Effector CD4-positive, alpha-beta T cell (primary cell): ENCODE results near the gene C12orf57.
"Not testable (repeated sequence)": the region's sequence is repeated elsewhere in the genome, so short reads cannot be mapped to it uniquely, and the experiment has no call there.

Experiments
- DNase-seq: peaks from one replicate; pipeline ENCODE4 v3.0.0-alpha.2; 2020
- total RNA-seq: gene quantifications from one replicate; lab custom pipeline; 2026; lab: John Stamatoyannopoulos, UW

Gene C12orf57, protein sequence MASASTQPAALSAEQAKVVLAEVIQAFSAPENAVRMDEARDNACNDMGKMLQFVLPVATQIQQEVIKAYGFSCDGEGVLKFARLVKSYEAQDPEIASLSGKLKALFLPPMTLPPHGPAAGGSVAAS
- 115 reads per million, percentile 85 among the genes with 10 or more reads in this experiment for total RNA-seq

DNA sequence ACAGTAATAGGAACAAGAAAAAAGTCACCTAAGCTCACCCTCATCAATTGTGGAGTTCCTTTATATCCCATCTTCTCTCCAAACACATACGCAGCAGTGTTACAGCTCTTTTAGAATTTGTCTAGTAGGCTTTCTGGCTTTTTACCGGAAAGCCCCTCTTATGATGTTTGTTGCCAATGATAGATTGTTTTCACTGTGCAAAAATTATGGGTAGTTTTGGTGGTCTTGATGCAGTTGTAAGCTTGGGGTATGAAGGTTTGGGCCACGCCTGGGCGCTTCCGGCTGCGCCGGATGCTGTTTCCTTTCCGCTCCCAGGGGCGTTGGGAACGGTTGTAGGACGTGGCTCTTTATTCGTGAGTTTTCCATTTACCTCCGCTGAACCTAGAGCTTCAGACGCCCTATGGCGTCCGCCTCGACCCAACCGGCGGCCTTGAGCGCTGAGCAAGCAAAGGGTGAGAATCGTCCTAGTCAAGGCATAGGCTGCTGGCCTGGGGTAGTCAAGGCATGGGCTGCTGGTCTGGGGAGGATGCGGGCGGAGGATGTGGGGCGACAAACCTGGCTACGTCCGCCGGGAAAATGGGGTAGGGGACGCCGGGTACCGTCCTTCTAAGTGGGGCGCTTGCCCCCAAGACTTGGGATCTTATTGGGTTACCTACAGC lies at the start of gene C12orf57, which contains the start of gene RNU7-1:
Gene C12orf57, plus strand, starts transcription at position 301 of the 659 bp plus-strand sequence. Its CDS starts 100 bp downstream, at position 401.
Gene RNU7-1, plus strand, starts transcription at position 95 of the 659 bp plus-strand sequence.
- DNase-seq = peak; percentile 56

DNA sequence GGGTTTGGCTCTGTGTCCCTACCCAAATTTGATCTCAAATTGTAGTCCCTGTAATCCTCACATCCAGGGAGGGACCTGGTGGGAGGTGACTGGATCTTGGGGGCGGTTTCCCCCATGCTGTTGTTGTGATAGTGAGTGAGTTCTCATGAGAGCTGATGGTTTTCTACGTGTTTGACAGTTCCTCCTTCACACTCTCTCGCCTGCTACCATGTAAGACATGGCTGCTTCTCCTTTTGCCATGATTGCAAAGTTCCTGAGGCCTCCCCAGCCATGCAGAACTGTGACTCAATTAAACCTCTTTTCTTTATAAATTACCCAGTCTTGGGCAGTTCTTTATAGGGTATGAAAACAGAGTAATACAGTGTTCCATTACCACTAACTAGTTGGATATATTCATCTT lies 49.5 kb upstream of the C12orf57 start:
- DNase-seq = no peak

DNA sequence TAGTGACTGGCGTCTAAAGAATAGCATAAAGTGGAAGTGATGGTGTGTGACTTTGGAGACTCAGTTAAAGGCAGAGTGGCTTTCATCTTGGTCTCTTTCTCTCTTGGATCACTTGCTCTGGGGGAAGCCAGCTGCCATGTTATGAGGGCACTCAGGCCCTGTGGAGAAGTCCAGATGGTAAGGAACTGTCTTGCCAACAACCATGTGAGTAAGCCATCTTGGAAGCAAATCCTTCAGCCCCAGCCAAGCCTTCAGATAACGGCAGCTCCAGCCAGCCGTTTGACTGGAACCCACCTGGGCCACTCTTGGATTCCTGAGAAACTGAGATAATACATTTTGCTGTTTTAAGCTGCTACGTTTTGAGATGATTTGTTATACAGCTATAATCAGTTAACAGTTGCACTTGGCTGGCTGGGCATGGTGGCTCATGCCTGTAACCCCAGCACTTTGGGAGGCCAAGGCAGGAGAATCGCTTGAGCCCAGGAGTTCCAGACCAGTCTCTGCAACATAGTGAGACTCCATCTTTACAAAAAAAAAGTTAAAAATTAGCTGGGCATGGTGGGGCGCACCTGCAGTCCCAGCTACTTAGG lies 46.9 kb upstream of the C12orf57 start:
- DNase-seq = no peak

DNA sequence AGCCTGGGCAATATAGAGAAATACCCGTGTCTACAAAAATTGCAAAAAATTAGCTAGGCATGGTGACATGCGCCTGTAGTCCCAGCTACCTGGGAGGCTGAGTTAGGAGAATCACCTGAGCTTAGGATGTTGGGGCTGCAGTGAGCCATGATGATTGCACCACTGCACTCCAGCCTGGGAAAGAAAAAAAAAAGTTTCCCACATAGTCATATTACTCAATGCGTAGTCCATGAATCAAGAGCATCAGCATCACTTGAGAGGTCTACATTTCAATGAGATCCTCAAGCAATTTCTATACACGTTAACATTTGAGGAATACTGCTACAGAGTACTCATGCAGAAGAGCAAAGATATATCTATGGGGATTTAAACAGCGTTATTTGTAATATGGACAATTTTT lies 44.4 kb upstream of the C12orf57 start:
- DNase-seq = no peak

DNA sequence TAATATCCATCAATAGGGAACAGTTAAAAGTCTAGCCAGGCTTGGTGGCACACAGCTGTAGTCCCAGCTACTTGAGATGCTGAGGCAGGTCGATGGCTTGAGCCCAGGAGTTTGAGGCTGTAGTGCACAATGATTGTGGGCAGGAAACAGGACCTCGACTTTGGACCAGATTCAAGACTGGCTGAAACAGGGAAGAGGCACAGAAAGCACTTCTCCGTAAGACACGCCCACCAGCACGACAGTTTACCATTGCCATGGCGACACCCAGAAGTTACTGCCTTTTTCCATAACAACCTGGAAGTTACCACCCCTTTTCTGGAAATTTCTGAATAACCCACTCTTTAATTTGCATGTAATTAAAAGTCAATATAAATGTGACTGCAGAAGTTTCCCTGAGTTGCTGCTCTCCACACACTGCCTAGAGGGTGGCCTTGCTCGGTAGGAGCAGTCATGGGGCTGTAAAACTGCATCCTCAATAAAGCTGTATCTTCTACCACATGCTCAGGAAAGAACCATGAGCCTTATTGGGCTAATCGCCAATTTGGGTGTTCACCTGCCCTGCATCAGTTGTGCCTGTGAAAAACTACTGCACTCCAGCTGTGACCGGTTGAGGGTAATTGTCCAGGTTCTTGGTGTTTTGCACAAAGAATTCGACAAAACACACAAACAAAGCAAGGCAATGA lies 43.8 kb upstream of the C12orf57 start:
- no peak for DNase-seq

DNA sequence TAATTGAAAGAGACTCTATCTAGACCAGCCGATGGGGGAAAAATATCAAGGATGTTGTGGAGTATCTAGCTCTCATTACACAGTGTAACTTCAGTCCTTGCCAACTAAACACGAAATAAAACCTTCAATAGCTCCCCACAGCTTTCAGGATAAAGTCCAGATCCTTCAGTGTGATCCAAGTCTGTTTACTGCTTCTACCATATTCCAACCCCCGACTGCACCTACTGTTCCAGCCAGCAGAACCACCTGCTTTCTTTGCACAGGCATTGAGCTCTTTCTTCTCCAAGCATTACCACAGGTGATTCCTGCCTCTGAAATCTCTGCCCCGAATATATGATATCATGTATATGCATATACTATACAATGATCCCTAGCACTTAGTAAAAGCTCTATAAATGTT lies 41.4 kb upstream of the C12orf57 start:
- no peak for DNase-seq

DNA sequence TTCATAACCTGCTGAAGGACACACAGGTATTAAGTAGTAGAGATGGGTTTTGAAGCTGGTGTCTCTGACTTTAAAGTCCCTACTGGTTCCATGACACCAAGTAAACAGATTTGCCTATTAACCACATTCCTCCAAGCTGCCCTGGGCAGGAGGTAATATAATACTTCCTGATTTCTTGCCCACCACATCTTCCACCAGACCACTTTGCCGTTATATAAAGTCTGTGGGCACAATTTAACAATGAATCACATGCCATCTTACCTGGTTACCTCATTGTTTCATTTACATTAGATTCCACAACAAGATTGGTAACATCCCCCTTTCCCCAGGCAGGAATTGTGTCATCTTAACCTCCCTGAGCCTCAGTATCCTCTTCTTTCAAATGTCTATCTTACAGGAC lies 40.1 kb upstream of the C12orf57 start:
- DNase-seq = no peak

DNA sequence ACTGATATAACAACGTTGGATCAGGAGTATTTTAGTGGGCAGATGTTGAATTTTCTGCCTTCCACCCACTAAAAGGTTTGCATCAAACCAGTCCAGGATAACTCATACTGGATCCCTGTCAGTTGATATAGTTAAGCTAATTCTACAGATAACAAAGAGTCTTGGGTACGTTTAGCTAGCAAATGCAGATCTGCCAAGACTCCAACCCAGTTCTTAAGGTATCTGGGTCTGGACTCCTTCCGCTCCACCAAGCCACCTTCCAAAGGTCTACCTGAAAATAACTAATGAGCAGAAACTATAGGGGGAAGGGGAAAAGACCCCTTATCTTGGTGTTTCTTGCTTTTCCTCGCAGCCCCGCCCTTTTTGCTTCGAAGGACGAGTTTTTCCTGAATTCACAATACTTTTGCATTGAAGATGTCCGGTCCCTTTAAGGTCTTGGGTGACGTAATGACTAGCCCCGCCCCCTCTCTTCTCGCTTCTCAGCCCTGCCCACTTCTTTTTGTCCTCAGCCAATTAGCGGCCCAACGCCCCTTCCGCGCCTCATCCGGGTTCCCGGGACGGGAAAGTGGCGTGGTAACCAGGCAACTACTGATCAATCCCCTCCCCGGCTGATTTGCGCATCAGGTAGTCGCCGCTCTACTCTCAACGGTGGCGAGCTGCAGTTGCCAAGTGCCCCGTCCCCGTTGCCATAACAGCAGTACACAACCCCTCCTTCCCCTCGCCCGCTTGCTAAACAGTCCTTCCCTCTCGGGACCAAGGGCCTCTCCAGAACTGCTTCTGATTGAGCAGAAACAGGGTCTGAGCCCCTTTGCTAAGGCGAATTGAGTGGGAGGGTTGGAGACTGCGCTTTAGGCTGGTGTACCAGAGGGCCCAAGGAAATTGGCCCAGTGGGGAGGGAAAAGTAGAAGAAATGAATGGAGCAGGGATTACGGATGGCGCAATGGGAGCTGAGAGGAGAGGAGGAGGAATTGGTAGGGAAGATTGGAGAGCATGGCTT lies 39.2 kb upstream of the C12orf57 start, which contains the start of gene LRRC23:
Gene LRRC23, plus strand, starts transcription at position 543 of the 997 bp plus-strand sequence. CDS start 812 bp downstream, outside the sequence.
- peak; percentile 98 for DNase-seq

DNA sequence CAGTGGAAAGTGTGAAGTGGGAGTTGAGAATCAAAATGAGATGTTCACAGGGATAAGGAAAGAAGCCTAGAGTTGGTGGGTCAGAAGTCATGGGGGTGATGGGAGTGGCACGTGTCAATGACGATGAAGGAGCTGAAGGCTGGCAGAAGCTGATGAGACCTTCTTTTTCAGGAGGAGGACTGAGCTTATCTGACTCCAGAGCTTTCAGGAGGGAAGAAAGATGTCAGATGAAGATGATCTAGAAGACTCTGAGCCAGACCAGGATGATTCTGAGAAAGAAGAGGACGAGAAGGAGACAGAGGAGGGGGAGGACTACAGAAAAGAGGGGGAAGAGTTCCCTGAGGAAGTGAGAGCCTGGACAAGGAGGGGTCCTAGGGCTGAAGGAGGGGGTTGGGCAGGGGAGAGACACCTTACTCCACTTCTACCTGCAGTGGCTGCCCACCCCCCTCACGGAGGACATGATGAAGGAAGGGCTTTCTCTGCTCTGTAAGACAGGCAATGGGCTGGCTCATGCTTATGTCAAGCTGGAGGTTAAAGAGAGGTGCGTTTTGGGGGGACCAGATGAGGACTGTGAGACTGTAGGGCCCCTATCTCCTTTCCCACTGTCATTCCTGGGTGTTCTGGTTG lies 38.3 kb upstream of the C12orf57 start:
- no peak for DNase-seq

DNA sequence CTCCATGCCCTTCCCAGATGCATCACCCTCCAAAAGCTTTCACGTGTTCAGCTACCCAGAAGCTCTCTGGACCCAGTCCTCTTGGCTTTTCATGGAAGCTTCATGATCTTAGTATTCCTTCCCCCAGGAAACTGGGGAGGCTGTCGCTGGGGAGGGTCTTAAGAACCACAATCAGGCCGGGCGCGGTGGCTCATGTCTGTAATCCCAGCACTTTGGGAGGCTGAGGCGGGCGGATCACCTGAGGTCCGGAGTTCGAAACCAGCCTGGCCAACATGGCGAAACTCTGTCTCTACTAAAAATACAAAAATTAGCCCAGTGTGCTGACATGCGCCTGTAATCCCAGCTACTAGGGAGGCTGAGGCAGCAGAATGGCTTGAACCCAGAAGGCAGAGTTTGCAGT lies 35.7 kb upstream of the C12orf57 start:
- DNase-seq = not testable (repeated sequence)

DNA sequence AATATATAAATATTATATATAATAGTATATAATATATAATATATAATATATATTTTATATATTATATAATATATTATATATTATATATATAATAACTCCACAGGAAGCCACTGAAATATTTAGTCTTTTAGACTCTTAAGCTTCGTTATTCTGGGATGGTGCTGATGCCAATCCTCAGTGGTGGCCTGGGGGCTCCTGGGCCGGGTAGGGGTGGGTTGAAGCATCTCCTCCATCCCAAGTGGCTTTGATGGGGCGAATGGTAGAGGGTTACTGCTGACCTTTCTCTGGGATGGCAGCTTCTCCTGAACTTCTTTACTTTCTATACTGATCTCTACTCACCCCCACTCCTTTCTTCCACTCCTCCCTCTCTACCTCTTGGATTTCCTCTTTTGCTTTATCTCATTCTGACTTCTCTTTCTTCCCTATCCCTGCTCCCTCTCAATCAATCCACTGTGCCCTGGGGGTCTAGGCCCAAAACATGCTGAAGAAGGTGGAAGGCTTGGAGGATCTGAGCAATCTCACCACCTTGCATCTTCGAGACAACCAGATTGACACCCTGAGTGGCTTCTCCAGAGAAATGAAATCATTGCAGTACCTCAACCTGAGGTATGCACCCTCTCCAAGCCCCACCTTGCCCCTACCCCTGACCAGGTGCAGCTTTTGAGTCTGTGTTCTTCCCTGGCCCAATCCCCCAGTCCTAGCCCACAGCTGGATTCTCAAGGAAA lies 34.2 kb upstream of the C12orf57 start:
- no peak for DNase-seq

DNA sequence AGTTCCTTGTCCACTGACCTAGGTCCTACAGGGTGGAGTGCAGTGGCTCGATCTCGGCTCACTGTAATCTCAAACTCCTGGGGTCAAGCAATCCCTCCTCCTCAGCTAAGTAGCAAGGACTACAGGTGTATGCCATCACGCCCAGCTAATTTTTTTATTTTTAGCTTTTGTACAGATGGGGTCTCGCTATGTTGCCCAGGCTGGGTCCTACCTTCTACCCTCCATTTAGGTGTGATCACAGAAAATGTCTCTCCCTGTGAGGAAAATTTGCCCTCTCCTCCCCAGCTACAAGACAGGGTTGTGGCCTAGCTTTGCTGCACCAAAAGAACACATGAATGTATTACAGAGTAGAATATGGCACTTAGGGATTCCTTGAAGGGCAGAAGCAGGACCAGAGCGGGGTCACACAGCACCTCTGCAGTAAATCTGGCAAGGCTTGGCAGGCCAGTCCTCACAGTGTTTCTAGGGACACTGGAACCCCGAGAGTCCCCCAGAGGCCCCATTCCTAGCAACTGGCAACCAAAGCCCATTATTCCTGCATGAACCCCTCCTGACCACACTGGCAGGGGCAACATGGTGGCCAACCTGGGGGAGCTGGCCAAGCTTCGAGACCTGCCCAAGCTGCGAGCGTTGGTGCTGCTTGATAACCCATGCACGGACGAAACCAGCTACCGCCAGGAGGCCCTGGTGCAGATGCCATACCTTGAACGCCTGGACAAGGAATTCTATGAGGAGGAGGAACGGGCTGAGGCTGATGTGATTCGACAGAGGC lies 31.5 kb upstream of the C12orf57 start:
- DNase-seq = no peak

DNA sequence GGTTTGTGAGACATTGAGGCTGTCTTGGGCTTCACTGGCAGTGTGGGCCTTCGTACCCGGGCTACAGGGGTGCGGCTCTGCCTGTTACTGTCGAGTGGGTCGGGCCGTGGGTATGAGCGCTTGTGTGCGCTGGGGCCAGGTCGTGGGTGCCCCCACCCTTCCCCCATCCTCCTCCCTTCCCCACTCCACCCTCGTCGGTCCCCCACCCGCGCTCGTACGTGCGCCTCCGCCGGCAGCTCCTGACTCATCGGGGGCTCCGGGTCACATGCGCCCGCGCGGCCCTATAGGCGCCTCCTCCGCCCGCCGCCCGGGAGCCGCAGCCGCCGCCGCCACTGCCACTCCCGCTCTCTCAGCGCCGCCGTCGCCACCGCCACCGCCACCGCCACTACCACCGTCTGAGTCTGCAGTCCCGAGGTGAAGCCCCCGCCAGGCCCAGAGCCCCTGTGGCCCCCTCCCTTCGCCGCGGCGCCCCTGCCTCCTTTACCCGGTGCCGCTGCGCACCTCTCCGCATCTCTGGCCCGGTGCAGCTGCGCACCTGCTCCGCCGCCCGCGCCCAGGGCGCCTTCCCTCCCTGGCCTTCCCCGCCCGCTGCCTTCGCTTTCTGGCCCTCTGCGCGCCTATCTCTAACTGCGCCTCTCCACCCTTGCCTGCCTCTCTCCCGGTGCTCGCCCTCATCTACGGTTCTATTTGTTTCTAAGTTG lies 29.4 kb upstream of the C12orf57 start, which contains the start of gene ENO2:
Gene ENO2, plus strand, starts transcription at position 335 of the 701 bp plus-strand sequence. CDS start 1,253 bp downstream, outside the sequence.
- DNase-seq = peak; percentile 82

DNA sequence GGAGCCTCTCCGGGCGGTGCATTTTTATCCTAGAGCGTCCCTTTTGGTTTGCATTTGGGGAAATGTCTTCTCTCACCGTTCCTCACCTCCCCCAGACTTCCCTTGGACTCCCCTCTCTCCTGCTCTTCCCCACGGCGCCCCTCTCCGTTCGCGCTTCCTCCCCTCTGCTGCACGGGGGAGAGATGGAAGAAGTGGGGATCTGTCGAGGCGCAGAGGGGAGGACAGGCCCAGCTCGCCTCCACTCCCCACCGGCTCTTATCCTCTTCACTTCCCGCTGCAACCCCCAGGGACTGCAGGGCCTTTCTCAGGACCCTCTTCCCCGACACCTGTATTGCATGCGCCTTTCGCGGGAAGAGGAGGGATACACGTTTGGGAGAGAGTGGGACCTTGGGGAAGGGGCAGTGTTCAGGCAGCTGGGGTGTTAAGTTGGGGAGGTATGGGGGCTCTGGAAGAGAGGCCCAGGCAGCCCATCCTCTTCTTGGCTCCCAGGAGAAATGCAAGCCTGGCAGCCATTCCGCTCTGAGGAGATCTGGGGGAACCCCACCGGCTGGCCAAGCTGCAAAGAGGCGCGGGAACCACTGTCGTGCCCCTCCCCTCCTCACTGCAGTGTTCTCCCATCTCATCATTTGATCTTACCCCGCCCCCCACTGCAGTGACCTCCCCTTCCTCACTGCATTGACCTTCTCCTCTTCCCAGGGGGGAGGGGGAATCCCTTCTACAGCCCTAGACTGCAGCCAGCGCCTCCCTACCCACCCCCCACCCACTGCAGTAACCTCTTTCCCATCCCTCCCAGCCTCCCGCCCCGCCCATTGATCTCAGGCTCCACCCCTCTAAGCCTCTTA lies 28.7 kb upstream of the C12orf57 start:
- no peak for DNase-seq

DNA sequence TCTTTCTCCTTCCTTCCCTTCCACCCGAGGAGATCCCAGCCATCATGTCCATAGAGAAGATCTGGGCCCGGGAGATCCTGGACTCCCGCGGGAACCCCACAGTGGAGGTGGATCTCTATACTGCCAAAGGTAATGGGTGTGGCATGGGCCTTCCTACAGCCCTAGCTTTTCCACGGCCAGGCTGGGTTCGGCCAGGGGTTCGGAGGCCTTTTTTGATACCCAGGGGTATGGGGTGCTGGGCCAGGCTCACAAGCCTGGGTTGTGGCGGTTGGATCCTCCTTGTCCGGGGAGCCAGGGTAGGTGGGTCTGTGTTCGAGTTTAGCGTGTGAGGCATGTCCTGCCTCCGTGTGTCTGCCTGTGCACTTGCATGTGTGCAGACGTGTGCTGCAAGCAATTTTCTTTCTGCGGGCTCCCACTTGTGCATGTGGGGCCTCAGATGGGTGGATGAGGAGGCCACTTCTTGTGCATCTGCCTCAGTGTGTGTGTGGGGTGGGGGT lies 28.0 kb upstream of the C12orf57 start:
- no peak for DNase-seq

DNA sequence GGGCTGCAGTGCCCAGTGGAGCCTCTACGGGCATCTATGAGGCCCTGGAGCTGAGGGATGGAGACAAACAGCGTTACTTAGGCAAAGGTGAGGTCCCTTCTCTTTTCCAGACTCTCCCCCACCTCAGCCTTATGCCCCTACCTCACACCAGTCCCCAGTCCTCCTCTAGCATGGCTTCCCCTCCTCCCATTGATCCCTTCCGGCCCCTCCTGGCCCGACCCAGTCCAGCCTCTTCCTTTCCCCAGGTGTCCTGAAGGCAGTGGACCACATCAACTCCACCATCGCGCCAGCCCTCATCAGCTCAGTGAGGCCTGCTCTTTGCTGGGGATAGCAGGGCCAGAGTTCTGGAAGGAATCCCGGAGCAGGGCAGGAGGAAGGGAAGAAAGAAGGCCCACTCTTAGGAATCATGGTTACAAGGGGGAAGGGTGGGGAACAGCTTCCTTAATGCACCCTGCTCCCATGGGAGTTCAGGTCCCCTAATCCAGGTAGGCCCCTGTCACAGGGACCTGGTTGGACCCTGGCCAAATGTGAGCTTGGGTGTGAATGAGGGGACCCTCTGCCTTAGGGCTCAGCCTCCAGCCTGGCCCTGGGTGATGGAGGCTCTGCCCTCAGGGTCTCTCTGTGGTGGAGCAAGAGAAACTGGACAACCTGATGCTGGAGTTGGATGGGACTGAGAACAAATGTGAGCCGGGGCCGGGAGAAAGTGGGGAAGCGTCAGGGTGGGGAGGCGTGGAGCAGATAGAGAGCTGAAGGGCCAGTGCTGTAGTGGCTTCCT lies 27.2 kb upstream of the C12orf57 start:
- no peak for DNase-seq

DNA sequence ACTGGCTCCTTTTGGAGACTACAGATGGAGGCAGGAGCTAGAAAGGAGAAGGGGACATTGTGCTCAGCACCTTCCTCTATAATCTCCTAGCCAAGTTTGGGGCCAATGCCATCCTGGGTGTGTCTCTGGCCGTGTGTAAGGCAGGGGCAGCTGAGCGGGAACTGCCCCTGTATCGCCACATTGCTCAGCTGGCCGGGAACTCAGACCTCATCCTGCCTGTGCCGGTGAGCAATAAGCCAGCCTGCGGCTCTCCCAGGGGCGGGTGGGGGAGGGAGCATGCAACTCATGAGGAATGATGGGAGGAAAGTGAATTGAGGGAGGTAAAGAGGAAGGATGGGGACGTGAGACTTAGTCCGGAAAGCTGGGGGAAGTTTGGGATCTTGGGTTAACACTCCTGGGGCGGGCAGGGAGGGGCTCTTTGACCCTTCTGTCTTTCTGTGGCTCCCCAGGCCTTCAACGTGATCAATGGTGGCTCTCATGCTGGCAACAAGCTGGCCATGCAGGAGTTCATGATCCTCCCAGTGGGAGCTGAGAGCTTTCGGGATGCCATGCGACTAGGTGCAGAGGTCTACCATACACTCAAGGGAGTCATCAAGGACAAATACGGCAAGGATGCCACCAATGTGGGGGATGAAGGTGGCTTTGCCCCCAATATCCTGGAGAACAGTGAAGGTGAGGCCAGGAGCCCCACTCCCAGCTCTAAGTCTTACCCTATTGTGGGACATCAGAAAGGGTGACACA lies 26.2 kb upstream of the C12orf57 start:
- DNase-seq = no peak
